Stomach (tissue), 9 donors: ENCODE measurements around the gene ARHGEF12. TPM values are rescaled to one million over a fixed set of nuclear protein-coding genes. Genes with fewer than 3 reads are reported as not detected.

Experiments
- DNase-seq, 2 donors: peaks; one replicate each; pipeline versions ENCODE4 v3.0.0 to v3.0.0-alpha.2; 2013 to 2019
- H3K27ac ChIP-seq, 5 donors: fragments of 200-600 bp in 4 of 5; sonication (generic) in 4 of 5; one replicate each; pipeline ENCODE4 v1.5.1; 2013 to 2019; ENCODE audit warnings: mild to moderate bottlenecking in 1 of 5, moderate library complexity in 1 of 5
- H3K27me3 ChIP-seq, 3 donors: fragments of 200-600 bp; sonication (generic); one replicate each; pipeline ENCODE4 v1.5.1; 2017 to 2019; ENCODE audit warnings: mixed run types in 1 of 3
- H3K36me3 ChIP-seq, 4 donors: fragments of 200-600 bp; sonication (generic); 1 replicate in 3 of 4; 2 replicates in 1 of 4; pipeline ENCODE4 v1.5.1; 2016 to 2019
- H3K4me1 ChIP-seq, 4 donors: fragments of 200-600 bp; sonication (generic); one replicate each; pipeline ENCODE4 v1.5.1; 2016 to 2019
- H3K4me3 ChIP-seq, 4 donors: fragments of 200-600 bp; sonication (generic) in 3 of 4; one replicate each; pipeline ENCODE4 v1.5.1; 2016 to 2019; ENCODE audit warnings: mild to moderate bottlenecking in 1 of 4
- H3K9me3 ChIP-seq, 4 donors: fragments of 200-600 bp; sonication (generic); one replicate each; pipeline ENCODE4 v1.5.1; 2016 to 2019
- CTCF ChIP-seq, 7 experiments: fragments of 450-650 bp in 4 of 7; fragments of 200-600 bp in 3 of 7; sonication (generic) in 3 of 7; IDR thresholded peaks; one replicate each; pipeline ENCODE4 v1.5.1; 2016 to 2019; ENCODE audit warnings: antibody characterized with exemption in 7 of 7, control low read depth in 2 of 7, mild to moderate bottlenecking in 1 of 7
- EP300 ChIP-seq: sonication (generic); formaldehyde crosslinking; IDR thresholded peaks from one replicate; pipeline ENCODE4 v1.6.1; 2017; ENCODE audit warnings: antibody characterized with exemption
- POLR2A ChIP-seq, 4 donors: fragments of 450-650 bp; IDR thresholded peaks; one replicate each; pipeline ENCODE4 v1.6.1; 2016; ENCODE audit warnings: antibody characterized with exemption in 4 of 4, control low read depth in 2 of 4, mild to moderate bottlenecking in 1 of 4, moderate library complexity in 1 of 4
- POLR2AphosphoS5 ChIP-seq, 3 donors: sonication (generic); formaldehyde crosslinking; IDR thresholded peaks; one replicate each; pipeline ENCODE4 v1.6.1; 2016; ENCODE audit warnings: antibody characterized with exemption in 3 of 3
- WGBS, 5 donors: extraction: QIAGEN DNeasy Blood & Tissue Kit in 3 of 5; methylation state at CpG; one replicate each; pipeline versions ENCODE4 v1.1.5 to v1.1.7; 2013 to 2018; 5-methylcytosine and 5-hydroxymethylcytosine counted together
- intact Hi-C: fragments of 100-400 bp; cut with DNase I; formaldehyde crosslinking; loops from one replicate; pipeline ENCODE4 v1.15.1; 2023; ENCODE audit warnings: low total_unique reads
- polyA plus RNA-seq, 3 donors: library from polyadenylated mRNA; stranded (reverse); fragments of 200-250 nt; gene quantifications; one replicate each; pipeline ENCODE4 v1.2.3, GENCODE V29; 2013
- total RNA-seq, 5 donors: library from RNA; depleted of rRNA; stranded (reverse); fragments of >200 nt; gene quantifications; one replicate each; pipeline versions ENCODE4 v1.1.0 to v1.2.3, GENCODE V29; 2014 to 2016
- donor health status: healthy with polysubstance abuse.
- donor health status: Bipolar disorder and iron deficiency.
- donor health status: healthy.

Gene ARHGEF12
- total and polyA plus RNA-seq, 8 donors: 11.5 to 186 (median 43.5) TPM

- H3K4me1 ChIP-seq: no peaks in the 10 kb centered on the region
- no peak overlapping the region for H3K4me3 ChIP-seq
- no peak for DNase-seq
- no peak overlapping the region for H3K27ac ChIP-seq
- intact Hi-C loops: no loop called here
- H3K9me3 ChIP-seq: no peaks in the 10 kb centered on the region
- WGBS, 5 donors: 70 to 85% (median 77%) methylated on average over 3 of the region's 3 CpGs
- TF ChIP-seq CTCF (IDR thresholded peaks at IDR 0.05) (no peak), POLR2A (IDR thresholded peaks at IDR 0.05) (no peak), POLR2AphosphoS5 (IDR thresholded peaks at IDR 0.05) (no peak), EP300 (no peak)
- no peaks in the 10 kb centered on the region for H3K27me3 ChIP-seq
- H3K36me3 ChIP-seq: peaks cover 35 to 98% (median 96%) of the 10 kb centered on the region in 4 donors
Measured at GRCh38 chr11:120442031-120442430, 105.8 kb downstream of the ARHGEF12 start.

GRCh38 chr11:120446802-120447201 lies 110.6 kb downstream of the ARHGEF12 start:
- H3K4me3 ChIP-seq: no peak overlapping the region
- H3K4me1 ChIP-seq: no peaks in the 10 kb centered on the region
- no peak for TF ChIP-seq POLR2A (IDR thresholded peaks at IDR 0.05)
- TF ChIP-seq POLR2AphosphoS5 (IDR thresholded peaks at IDR 0.05): no peak
- TF ChIP-seq CTCF (IDR thresholded peaks at IDR 0.05): no peak
- no peak for TF ChIP-seq EP300
- no peaks in the 10 kb centered on the region for H3K9me3 ChIP-seq
- 89 to 94% (median 92%) methylated on average over 7 of the region's 7 CpGs for WGBS, 5 donors
- H3K36me3 ChIP-seq: peaks cover 67 to 100% (median 99%) of the 10 kb centered on the region in 4 donors
- no peak for DNase-seq
- intact Hi-C loops: no loop called here
- no peak overlapping the region for H3K27ac ChIP-seq
- H3K27me3 ChIP-seq: no peaks in the 10 kb centered on the region

GRCh38 chr11:120448240-120448639 lies 112.0 kb downstream of the ARHGEF12 start:
- no peak for DNase-seq
- intact Hi-C loops: no loop called here
- 84 to 92% (median 89%) methylated on average over 3 of the region's 3 CpGs for WGBS, 5 donors
- no peak overlapping the region for H3K27ac ChIP-seq
- no peak overlapping the region for H3K4me3 ChIP-seq
- TF ChIP-seq POLR2AphosphoS5 (IDR thresholded peaks at IDR 0.05): no peak
- no peak for TF ChIP-seq EP300
- no peak for TF ChIP-seq POLR2A (IDR thresholded peaks at IDR 0.05)
- TF ChIP-seq CTCF (IDR thresholded peaks at IDR 0.05): no peak
- peaks cover 65 to 100% (median 99%) of the 10 kb centered on the region in 4 donors for H3K36me3 ChIP-seq
- no peaks in the 10 kb centered on the region for H3K4me1 ChIP-seq
- no peaks in the 10 kb centered on the region for H3K27me3 ChIP-seq
- no peaks in the 10 kb centered on the region for H3K9me3 ChIP-seq

GRCh38 chr11:120455487-120455886 lies 119.3 kb downstream of the ARHGEF12 start:
- Histone ChIP-seq H3K4me3 (no peak overlapping the region), H3K27ac (no peak overlapping the region), H3K36me3 (peaks cover 57 to 100% (median 100%) of the 10 kb centered on the region in 4 donors), H3K9me3 (no peaks in the 10 kb centered on the region), H3K4me1 (no peaks in the 10 kb centered on the region), H3K27me3 (no peaks in the 10 kb centered on the region)
- intact Hi-C loops: no loop called here
- no peak for DNase-seq
- no peak for TF ChIP-seq EP300
- TF ChIP-seq CTCF (IDR thresholded peaks at IDR 0.05): no peak
- no peak for TF ChIP-seq POLR2A (IDR thresholded peaks at IDR 0.05)
- TF ChIP-seq POLR2AphosphoS5 (IDR thresholded peaks at IDR 0.05): no peak
